Smooth muscle cell (in vitro differentiated cells): Measurements from ENCODE around the gene SLC49A3. TPM values are rescaled to one million over a fixed set of nuclear protein-coding genes. Genes with fewer than 3 reads are reported as not detected.

Experiments
- DNase-seq: peaks from one replicate; lab custom pipeline; 2025; ENCODE audit not compliant: unreplicated experiment; lab: John Stamatoyannopoulos, UW
- H2AFZ ChIP-seq: fragments of 200-600 bp; sonication (generic); 2 replicates; pipeline ENCODE4 v1.6.0; 2016; ENCODE audit warnings: antibody characterized with exemption, low read depth, mild to moderate bottlenecking
- H3F3A ChIP-seq: fragments of 200-600 bp; sonication (generic); 2 replicates; pipeline ENCODE4 v1.6.0; 2017; ENCODE audit warnings: antibody characterized with exemption, low read depth
- H3K27ac ChIP-seq: fragments of 200-600 bp; sonication (generic); 2 replicates; pipeline ENCODE4 v1.5.1; 2016; ENCODE audit warnings: low read depth, mild to moderate bottlenecking
- H3K27me3 ChIP-seq: fragments of 200-600 bp; sonication (generic); 2 replicates; pipeline ENCODE4 v1.6.1; 2016; ENCODE audit warnings: low read depth, mild to moderate bottlenecking
- H3K36me3 ChIP-seq: fragments of 200-600 bp; sonication (generic); 2 replicates; pipeline ENCODE4 v1.5.1; 2016; ENCODE audit warnings: low read depth
- H3K4me1 ChIP-seq: fragments of 200-600 bp; sonication (generic); 2 replicates; pipeline ENCODE4 v1.5.1; 2016; ENCODE audit warnings: low read depth
- H3K4me2 ChIP-seq: fragments of 200-600 bp; sonication (generic); 2 replicates; pipeline ENCODE4 v1.6.0; 2016; ENCODE audit warnings: mild to moderate bottlenecking
- H3K4me3 ChIP-seq: fragments of 200-600 bp; sonication (generic); 2 replicates; pipeline ENCODE4 v1.5.1; 2016; ENCODE audit warnings: mild to moderate bottlenecking
- H3K79me2 ChIP-seq: fragments of 200-600 bp; sonication (generic); 2 replicates; pipeline ENCODE4 v1.6.0; 2016; ENCODE audit warnings: low read depth, mild to moderate bottlenecking
- H3K9ac ChIP-seq: fragments of 200-600 bp; sonication (generic); 2 replicates; pipeline ENCODE4 v1.6.0; 2016; ENCODE audit warnings: low read depth
- H3K9me3 ChIP-seq: fragments of 200-600 bp; sonication (generic); replicated peaks from 2 replicates; pipeline ENCODE4 v1.5.1; 2016; ENCODE audit warnings: low read depth
- H4K20me1 ChIP-seq: fragments of 200-600 bp; sonication (generic); 2 replicates; pipeline ENCODE4 v1.6.0; 2016; ENCODE audit warnings: low read depth
- WGBS: methylation state at CpG from one replicate; pipeline ENCODE4 v1.1.7; 2016; ENCODE audit warnings: low lambda C conversion rate; 5-methylcytosine and 5-hydroxymethylcytosine counted together
- polyA plus RNA-seq: library from polyadenylated mRNA; unstranded; fragments of >200 nt; fragmentation: Nextera tagmentation; extraction: Ambion mirVana; gene quantifications from 2 replicates; pipeline ENCODE4 v1.2.1, GENCODE V29; 2016
- total RNA-seq: library from RNA; depleted of rRNA; stranded (reverse); fragments of >200 nt; gene quantifications from 2 replicates; pipeline ENCODE4 v1.2.3, GENCODE V29; 2014
- TF ChIP-seq, protein P1 (sequence below): fragments of 200-600 bp; sonication (generic); IDR thresholded peaks from 2 replicates; pipeline ENCODE4 v1.5.1; 2017; ENCODE audit warnings: borderline replicate concordance, mild to moderate bottlenecking, antibody characterized with exemption; ENCODE audit not compliant: insufficient read depth, poor library complexity, severe bottlenecking

SLC49A3 gene
- total and polyA plus RNA-seq, 2 experiments from 2014 or later = 26.4 to 40.2 TPM

DNA sequence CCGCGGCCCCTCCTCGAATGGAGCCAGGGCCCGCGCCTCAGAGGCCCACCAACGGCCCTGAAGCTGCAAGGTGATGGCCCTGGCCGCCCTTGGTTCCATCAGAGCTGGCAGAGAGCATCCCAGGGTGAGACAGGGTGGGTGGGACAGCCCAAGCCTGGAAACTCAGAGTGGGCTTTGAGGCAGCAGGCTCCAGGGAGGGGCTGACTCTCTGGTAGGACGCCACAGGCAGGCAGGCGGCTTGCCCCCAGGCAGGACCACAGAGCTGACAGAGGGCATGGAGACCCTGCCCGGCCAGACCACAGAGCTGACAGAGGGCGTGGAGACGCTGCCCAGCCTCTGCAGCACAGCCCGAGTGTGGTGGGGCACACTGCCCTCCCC, 9.9 kb downstream of the SLC49A3 start:
- Histone ChIP-seq H3K9me3 (no peaks in the 10 kb centered on the region), H3K4me3 (no peak overlapping the region), H3K27ac (no peak overlapping the region), H3K27me3 (no peaks in the 10 kb centered on the region), H3K36me3 (no peaks in the 10 kb centered on the region), H3K9ac (no peak overlapping the region), H3F3A (no peaks in the 10 kb centered on the region), H3K79me2 (peaks cover 8% of the 10 kb centered on the region), H4K20me1 (no peaks in the 10 kb centered on the region), H3K4me2 (no peak overlapping the region), H2AFZ (no peak overlapping the region), H3K4me1 (peaks cover 15% of the 10 kb centered on the region)
- DNase-seq = no peak
- TF ChIP-seq, protein P1, sequence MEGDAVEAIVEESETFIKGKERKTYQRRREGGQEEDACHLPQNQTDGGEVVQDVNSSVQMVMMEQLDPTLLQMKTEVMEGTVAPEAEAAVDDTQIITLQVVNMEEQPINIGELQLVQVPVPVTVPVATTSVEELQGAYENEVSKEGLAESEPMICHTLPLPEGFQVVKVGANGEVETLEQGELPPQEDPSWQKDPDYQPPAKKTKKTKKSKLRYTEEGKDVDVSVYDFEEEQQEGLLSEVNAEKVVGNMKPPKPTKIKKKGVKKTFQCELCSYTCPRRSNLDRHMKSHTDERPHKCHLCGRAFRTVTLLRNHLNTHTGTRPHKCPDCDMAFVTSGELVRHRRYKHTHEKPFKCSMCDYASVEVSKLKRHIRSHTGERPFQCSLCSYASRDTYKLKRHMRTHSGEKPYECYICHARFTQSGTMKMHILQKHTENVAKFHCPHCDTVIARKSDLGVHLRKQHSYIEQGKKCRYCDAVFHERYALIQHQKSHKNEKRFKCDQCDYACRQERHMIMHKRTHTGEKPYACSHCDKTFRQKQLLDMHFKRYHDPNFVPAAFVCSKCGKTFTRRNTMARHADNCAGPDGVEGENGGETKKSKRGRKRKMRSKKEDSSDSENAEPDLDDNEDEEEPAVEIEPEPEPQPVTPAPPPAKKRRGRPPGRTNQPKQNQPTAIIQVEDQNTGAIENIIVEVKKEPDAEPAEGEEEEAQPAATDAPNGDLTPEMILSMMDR = no peak
- 91% methylated on average over 13 of the region's 13 CpGs for WGBS

DNA sequence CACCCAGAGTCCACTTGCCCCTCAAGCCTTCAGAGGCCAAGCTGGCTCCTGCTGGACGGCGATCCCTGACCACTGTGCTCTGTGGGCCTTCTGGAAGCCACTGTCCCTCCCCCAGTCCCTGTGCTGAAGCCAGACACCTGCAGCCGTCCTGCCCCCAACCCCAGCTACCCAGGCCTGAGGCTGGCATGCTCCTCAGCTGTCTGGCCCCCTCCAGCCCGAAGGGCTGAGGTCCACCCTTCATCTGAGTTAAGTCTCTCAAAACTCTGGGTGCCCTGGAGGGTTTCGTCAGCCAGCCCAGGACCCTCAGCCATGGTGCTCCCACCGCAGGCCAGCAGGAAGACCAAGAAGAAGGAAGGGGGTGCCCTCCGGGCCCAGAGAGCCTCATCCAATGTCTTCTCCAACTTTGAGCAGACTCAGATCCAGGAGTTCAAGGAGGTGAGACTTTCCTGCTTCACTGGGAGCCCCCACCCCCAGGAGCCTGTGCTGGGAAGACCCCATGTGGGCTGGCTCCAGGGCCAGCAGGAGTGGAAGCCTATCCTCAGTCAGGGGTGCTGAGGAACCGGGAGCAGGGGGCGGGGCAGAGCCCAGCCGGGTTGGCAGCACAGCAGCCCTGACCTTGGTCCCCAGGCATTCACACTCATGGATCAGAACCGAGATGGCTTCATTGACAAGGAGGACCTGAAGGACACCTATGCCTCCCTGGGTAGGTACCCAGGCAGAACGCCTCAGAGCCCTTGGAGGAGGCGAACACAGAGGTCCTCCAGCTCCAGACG, 10.4 kb downstream of the SLC49A3 start:
- Histone ChIP-seq H3K4me3 (no peak overlapping the region), H3K4me2 (no peak overlapping the region), H3K4me1 (peaks cover 15% of the 10 kb centered on the region), H3F3A (no peaks in the 10 kb centered on the region), H3K27me3 (no peaks in the 10 kb centered on the region), H4K20me1 (no peaks in the 10 kb centered on the region), H3K79me2 (peaks cover 10% of the 10 kb centered on the region), H3K36me3 (no peaks in the 10 kb centered on the region), H3K9me3 (no peaks in the 10 kb centered on the region), H3K27ac (no peak overlapping the region), H2AFZ (no peak overlapping the region), H3K9ac (no peak overlapping the region)
- 87% methylated on average over 12 of the region's 14 CpGs for WGBS
- TF ChIP-seq, protein P1 = no peak
- no peak for DNase-seq

DNA sequence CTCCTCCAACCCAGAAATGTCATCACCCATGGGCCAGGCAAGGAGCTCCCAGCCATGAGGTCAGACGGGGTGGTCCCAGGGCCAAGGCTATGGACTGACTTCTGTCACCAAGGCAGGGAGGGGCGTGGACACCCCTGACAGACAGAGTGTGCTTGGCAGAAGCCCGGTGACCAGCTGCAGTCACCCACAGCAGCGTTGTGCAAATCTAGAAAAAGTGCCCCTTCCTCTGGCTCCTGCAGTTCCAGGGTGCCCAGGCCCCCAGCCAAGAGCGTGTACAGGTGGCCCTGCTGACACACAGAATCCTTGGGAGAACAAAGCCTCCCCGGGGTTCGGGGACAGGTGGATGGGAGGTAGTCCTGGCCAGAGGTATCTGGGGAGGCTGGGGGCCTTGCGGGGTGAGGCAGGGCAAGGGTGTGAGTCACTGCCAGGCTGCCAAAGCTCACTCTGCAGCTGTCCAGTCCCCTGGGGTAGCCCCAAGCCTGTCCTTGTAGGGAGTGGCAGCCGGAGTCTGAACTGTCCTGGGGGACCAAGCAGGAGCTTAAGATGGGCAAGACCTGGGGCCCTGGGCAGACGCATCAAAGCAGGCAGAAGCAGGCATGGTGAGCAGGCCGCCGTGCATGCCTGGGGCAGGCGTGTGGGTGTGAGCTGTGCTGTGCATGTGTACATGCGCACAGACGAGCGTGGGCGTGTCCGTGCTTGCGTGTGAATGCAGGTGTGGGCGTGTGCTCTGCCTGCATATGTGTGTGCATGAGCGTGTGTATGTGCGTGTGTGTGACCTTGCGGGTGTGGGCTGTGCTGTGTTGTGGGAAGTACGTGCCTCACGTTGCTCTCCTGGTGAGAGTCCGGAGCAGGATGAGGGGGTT, 11.3 kb downstream of the SLC49A3 start:
- Histone ChIP-seq H3K4me2 (no peak overlapping the region), H3K9ac (no peak overlapping the region)

More for the DNA sequence above, 11.3 kb downstream of the SLC49A3 start:
- H3K4me1 ChIP-seq = peaks cover 20% of the 10 kb centered on the region
- H4K20me1 ChIP-seq = no peaks in the 10 kb centered on the region
- no peaks in the 10 kb centered on the region for H3K36me3 ChIP-seq
- H3K4me3 ChIP-seq = no peak overlapping the region
- no peak overlapping the region for H2AFZ ChIP-seq
- no peaks in the 10 kb centered on the region for H3K9me3 ChIP-seq
- H3F3A ChIP-seq = no peaks in the 10 kb centered on the region
- H3K27ac ChIP-seq = no peak overlapping the region
- TF ChIP-seq, protein P1 = no peak
- DNase-seq = no peak
- no peaks in the 10 kb centered on the region for H3K27me3 ChIP-seq
- H3K79me2 ChIP-seq = peaks cover 19% of the 10 kb centered on the region
- 79% methylated on average over 26 of the region's 26 CpGs for WGBS
